Osteocyte (in vitro differentiated cells): ENCODE data around the gene AP2A2. TPM values are rescaled to one million over a fixed set of nuclear protein-coding genes. Genes with fewer than 3 reads are reported as not detected.

Experiments
- DNase-seq: peaks from one replicate; pipeline ENCODE4 v3.0.0; 2021; ENCODE audit warnings: mixed read lengths; ENCODE audit not compliant: unreplicated experiment; ENCODE audit errors: extremely low spot score
- H3K27ac Mint-ChIP-seq: one replicate; pipeline ENCODE4 v1.8.0; 2021; ENCODE audit warnings: mild to moderate bottlenecking, mixed read lengths; ENCODE audit not compliant: unreplicated experiment
- H3K27me3 Mint-ChIP-seq: one replicate; pipeline ENCODE4 v1.8.0; 2021; ENCODE audit warnings: mixed read lengths; ENCODE audit not compliant: unreplicated experiment
- H3K36me3 Mint-ChIP-seq: one replicate; pipeline ENCODE4 v1.8.0; 2021; ENCODE audit warnings: mixed read lengths; ENCODE audit not compliant: unreplicated experiment
- H3K4me1 Mint-ChIP-seq: one replicate; pipeline ENCODE4 v1.8.0; 2021; ENCODE audit warnings: mixed read lengths; ENCODE audit not compliant: unreplicated experiment
- H3K4me3 Mint-ChIP-seq: one replicate; pipeline ENCODE4 v1.8.0; 2021; ENCODE audit warnings: mild to moderate bottlenecking, moderate library complexity, mixed read lengths; ENCODE audit not compliant: unreplicated experiment
- H3K9me3 Mint-ChIP-seq: one replicate; pipeline ENCODE4 v1.8.0; 2021; ENCODE audit warnings: mixed read lengths; ENCODE audit not compliant: unreplicated experiment
- total RNA-seq: library from RNA; stranded (reverse); gene quantifications from 2 replicates; pipeline ENCODE4 v1.2.1, GENCODE V29; 2021
- TF ChIP-seq, protein P1 (sequence below): fragments of 200-600 bp; sonication (generic); IDR thresholded peaks from 2 replicates; pipeline ENCODE4 v1.5.0; 2021; ENCODE audit warnings: antibody characterized with exemption, mild to moderate bottlenecking, moderate library complexity

Gene AP2A2
- total RNA-seq, 1 donor from 2014 or later, result 102 TPM

GRCh38 chr11:1051356-1052132 lies 125.9 kb downstream of the AP2A2 start:
- Mint-ChIP-seq H3K4me1 (peaks cover 2% of the 10 kb centered on the region), H3K27ac (no peak overlapping the region), H3K4me3 (no peak overlapping the region), H3K27me3 (peaks cover 19% of the 10 kb centered on the region), H3K9me3 (no peaks in the 10 kb centered on the region), H3K36me3 (no peaks in the 10 kb centered on the region)
- TF ChIP-seq, protein P1, sequence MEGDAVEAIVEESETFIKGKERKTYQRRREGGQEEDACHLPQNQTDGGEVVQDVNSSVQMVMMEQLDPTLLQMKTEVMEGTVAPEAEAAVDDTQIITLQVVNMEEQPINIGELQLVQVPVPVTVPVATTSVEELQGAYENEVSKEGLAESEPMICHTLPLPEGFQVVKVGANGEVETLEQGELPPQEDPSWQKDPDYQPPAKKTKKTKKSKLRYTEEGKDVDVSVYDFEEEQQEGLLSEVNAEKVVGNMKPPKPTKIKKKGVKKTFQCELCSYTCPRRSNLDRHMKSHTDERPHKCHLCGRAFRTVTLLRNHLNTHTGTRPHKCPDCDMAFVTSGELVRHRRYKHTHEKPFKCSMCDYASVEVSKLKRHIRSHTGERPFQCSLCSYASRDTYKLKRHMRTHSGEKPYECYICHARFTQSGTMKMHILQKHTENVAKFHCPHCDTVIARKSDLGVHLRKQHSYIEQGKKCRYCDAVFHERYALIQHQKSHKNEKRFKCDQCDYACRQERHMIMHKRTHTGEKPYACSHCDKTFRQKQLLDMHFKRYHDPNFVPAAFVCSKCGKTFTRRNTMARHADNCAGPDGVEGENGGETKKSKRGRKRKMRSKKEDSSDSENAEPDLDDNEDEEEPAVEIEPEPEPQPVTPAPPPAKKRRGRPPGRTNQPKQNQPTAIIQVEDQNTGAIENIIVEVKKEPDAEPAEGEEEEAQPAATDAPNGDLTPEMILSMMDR, result no peak
- no peak for DNase-seq

GRCh38 chr11:1052133-1053011 lies 126.7 kb downstream of the AP2A2 start:
- H3K27ac Mint-ChIP-seq, result no peak overlapping the region
- H3K4me1 Mint-ChIP-seq, result peaks cover 2% of the 10 kb centered on the region
- DNase-seq, result no peak
- H3K4me3 Mint-ChIP-seq, result no peak overlapping the region
- H3K27me3 Mint-ChIP-seq, result peaks cover 15% of the 10 kb centered on the region
- no peaks in the 10 kb centered on the region for H3K9me3 Mint-ChIP-seq
- TF ChIP-seq, protein P1, result no peak
- H3K36me3 Mint-ChIP-seq, result no peaks in the 10 kb centered on the region

DNA sequence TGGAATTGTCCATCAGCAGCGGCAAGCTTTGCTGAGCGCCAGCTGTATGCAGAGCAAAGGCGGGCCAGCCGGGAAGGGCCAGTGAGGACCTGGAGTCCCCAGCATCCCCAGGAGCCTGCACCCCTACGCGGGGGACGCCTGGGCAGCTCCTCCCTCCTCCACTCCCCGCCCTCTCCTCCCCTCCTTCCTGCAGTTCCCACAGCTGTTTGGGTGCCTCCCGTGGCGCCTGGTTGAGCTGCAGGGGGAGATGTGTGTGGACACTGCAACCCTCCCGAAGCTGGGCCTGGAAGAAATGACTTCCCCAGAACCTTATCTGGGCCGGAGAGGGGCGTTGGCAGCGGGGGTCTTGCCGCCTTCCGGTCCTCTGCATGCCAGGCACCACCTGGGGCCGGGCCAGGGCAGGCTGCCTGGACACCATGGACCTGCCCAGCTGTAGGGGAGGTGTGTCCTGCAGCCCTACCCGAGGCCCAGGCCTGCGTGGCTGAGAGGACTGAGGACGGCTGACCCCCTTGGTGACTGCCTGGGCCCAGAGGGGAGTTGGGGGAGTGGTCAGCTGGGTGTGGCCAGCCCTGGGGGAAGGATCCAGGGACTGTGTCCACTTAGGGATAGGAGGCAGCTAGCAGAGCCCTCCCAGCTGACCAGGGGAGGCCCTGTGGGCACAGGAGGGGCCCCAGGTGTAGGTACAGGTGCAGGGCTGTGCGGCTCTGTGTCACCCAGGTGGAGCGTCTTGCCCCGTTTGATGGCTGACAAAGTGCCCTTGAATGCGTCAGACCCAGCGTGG lies 127.6 kb downstream of the AP2A2 start:
- H3K4me1 Mint-ChIP-seq, result peaks cover 2% of the 10 kb centered on the region
- no peak for DNase-seq
- H3K27ac Mint-ChIP-seq, result no peak overlapping the region
- H3K27me3 Mint-ChIP-seq, result peaks cover 14% of the 10 kb centered on the region
- no peaks in the 10 kb centered on the region for H3K9me3 Mint-ChIP-seq
- no peak overlapping the region for H3K4me3 Mint-ChIP-seq
- H3K36me3 Mint-ChIP-seq, result no peaks in the 10 kb centered on the region
- TF ChIP-seq, protein P1, result no peak

- Mint-ChIP-seq H3K9me3 (no peaks in the 10 kb centered on the region), H3K4me1 (peaks cover 2% of the 10 kb centered on the region), H3K4me3 (no peak overlapping the region), H3K36me3 (no peaks in the 10 kb centered on the region), H3K27ac (no peak overlapping the region), H3K27me3 (peaks cover 9% of the 10 kb centered on the region)
- TF ChIP-seq, protein P1, result no peak
- no peak for DNase-seq
These were observed 128.8 kb downstream of the AP2A2 start for GRCh38 chr11:1054143-1055108.
